Osteocyte (in vitro differentiated cells): ENCODE results near the gene MPPED1. TPM values are rescaled to one million over a fixed set of nuclear protein-coding genes. Genes with fewer than 3 reads are reported as not detected.

Experiments used
- DNase-seq: peaks from one replicate; pipeline ENCODE4 v3.0.0; 2021; ENCODE audit warnings: mixed read lengths; ENCODE audit not compliant: unreplicated experiment; ENCODE audit errors: extremely low spot score
- H3K27ac Mint-ChIP-seq: one replicate; pipeline ENCODE4 v1.8.0; 2021; ENCODE audit warnings: mild to moderate bottlenecking, mixed read lengths; ENCODE audit not compliant: unreplicated experiment
- H3K27me3 Mint-ChIP-seq: one replicate; pipeline ENCODE4 v1.8.0; 2021; ENCODE audit warnings: mixed read lengths; ENCODE audit not compliant: unreplicated experiment
- H3K36me3 Mint-ChIP-seq: one replicate; pipeline ENCODE4 v1.8.0; 2021; ENCODE audit warnings: mixed read lengths; ENCODE audit not compliant: unreplicated experiment
- H3K4me1 Mint-ChIP-seq: one replicate; pipeline ENCODE4 v1.8.0; 2021; ENCODE audit warnings: mixed read lengths; ENCODE audit not compliant: unreplicated experiment
- H3K4me3 Mint-ChIP-seq: one replicate; pipeline ENCODE4 v1.8.0; 2021; ENCODE audit warnings: mild to moderate bottlenecking, moderate library complexity, mixed read lengths; ENCODE audit not compliant: unreplicated experiment
- H3K9me3 Mint-ChIP-seq: one replicate; pipeline ENCODE4 v1.8.0; 2021; ENCODE audit warnings: mixed read lengths; ENCODE audit not compliant: unreplicated experiment
- CTCF ChIP-seq: fragments of 200-600 bp; sonication (generic); IDR thresholded peaks from 2 replicates; pipeline ENCODE4 v1.5.0; 2021; ENCODE audit warnings: antibody characterized with exemption, mild to moderate bottlenecking, moderate library complexity
- total RNA-seq: library from RNA; stranded (reverse); gene quantifications from 2 replicates; pipeline ENCODE4 v1.2.1, GENCODE V29; 2021

Gene MPPED1
- total RNA-seq, 1 donor from 2014 or later = not detected

GRCh38 chr22:43502306-43502874 lies 90.6 kb downstream of the MPPED1 start:
- no peaks in the 10 kb centered on the region for H3K36me3 Mint-ChIP-seq
- no peaks in the 10 kb centered on the region for H3K9me3 Mint-ChIP-seq
- H3K27ac Mint-ChIP-seq = no peak overlapping the region
- DNase-seq = no peak
- no peaks in the 10 kb centered on the region for H3K27me3 Mint-ChIP-seq
- no peak overlapping the region for H3K4me3 Mint-ChIP-seq
- no peaks in the 10 kb centered on the region for H3K4me1 Mint-ChIP-seq
- TF ChIP-seq CTCF = no peak

DNA sequence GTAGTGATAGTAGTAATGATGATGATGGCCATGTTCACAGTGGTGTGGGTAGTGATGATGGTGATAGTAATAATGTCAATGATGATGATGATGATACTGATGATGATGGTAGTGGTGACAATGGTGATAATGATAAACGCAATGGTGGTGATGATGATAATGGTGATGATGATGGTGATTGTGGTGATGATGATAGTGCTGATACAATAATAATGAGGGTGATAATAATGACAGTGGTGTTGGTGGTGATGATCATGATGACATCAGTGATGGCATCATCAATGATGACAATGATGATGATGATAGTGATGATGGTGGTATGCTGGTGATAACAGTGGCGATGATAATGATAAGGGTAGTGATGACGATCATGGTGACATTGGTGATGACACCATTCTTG lies 92.3 kb downstream of the MPPED1 start:
- no peak overlapping the region for H3K27ac Mint-ChIP-seq
- DNase-seq = no peak
- no peaks in the 10 kb centered on the region for H3K36me3 Mint-ChIP-seq
- H3K9me3 Mint-ChIP-seq = no peaks in the 10 kb centered on the region
- no peak overlapping the region for H3K4me3 Mint-ChIP-seq
- TF ChIP-seq CTCF = no peak
- H3K4me1 Mint-ChIP-seq = no peaks in the 10 kb centered on the region
- no peaks in the 10 kb centered on the region for H3K27me3 Mint-ChIP-seq

- Mint-ChIP-seq H3K4me3 (no peak overlapping the region), H3K9me3 (no peaks in the 10 kb centered on the region), H3K36me3 (no peaks in the 10 kb centered on the region), H3K4me1 (no peaks in the 10 kb centered on the region), H3K27me3 (no peaks in the 10 kb centered on the region), H3K27ac (no peak overlapping the region)
- no peak for TF ChIP-seq CTCF
- no peak for DNase-seq
Measured at GRCh38 chr22:43504666-43505261, 93.0 kb downstream of the MPPED1 start.

- no peaks in the 10 kb centered on the region for H3K4me1 Mint-ChIP-seq
- no peak for TF ChIP-seq CTCF
- no peak for DNase-seq
- H3K27me3 Mint-ChIP-seq = no peaks in the 10 kb centered on the region
- no peaks in the 10 kb centered on the region for H3K36me3 Mint-ChIP-seq
- H3K9me3 Mint-ChIP-seq = no peaks in the 10 kb centered on the region
- no peak overlapping the region for H3K4me3 Mint-ChIP-seq
- H3K27ac Mint-ChIP-seq = no peak overlapping the region
Measured at GRCh38 chr22:43505423-43505822, 93.6 kb downstream of the MPPED1 start.

GRCh38 chr22:43505896-43506295 lies 94.1 kb downstream of the MPPED1 start:
- H3K27ac Mint-ChIP-seq = no peak overlapping the region
- no peaks in the 10 kb centered on the region for H3K4me1 Mint-ChIP-seq
- H3K27me3 Mint-ChIP-seq = no peaks in the 10 kb centered on the region
- DNase-seq = no peak
- no peaks in the 10 kb centered on the region for H3K9me3 Mint-ChIP-seq
- no peak for TF ChIP-seq CTCF
- H3K4me3 Mint-ChIP-seq = no peak overlapping the region
- H3K36me3 Mint-ChIP-seq = no peaks in the 10 kb centered on the region
